K562 (cell line): Measurements from ENCODE around the gene HMX2. TPM values are rescaled to one million over a fixed set of nuclear protein-coding genes. Genes with fewer than 3 reads are reported as not detected.

ENCODE experiments used
- ATAC-seq: fragments of 200-7000 bp; cut with Tn5 transposase; 3 replicates; pipeline ENCODE4 v1.9.1; 2020; ENCODE audit warnings: moderate library complexity
- BruUV-seq: library from RNA; stranded (reverse); fragments of 400-500 nt; replicated peaks from 2 replicates; lab custom pipeline; 2021; lab: Mats Ljungman, UMichigan
- CTCF ChIA-PET: fragments of 300-600 bp; formaldehyde crosslinking; extraction: SDS; loops from one replicate; lab custom pipeline; 2021; ENCODE audit warnings: low intra/inter-chr PET ratio; lab: Yijun Ruan, JAX
- POLR2A ChIA-PET: fragments of 300-600, 350-650 bp; sonication (Branson Sonifier 250); formaldehyde crosslinking; extraction: SDS; loops from one replicate; lab custom pipeline; 2021; ENCODE audit warnings: antibody characterized with exemption, inconsistent platforms; lab: Yijun Ruan, JAX
- DNase-seq, 4 experiments: peaks; one replicate each; pipeline versions ENCODE4 v3.0.0 to v3.0.0-alpha.2; 2011 to 2018; ENCODE audit warnings: low spot score in 3 of 4, mixed read lengths in 3 of 4; ENCODE audit errors: extremely low read depth in 1 of 4
- FAIRE-seq: peaks from 2 replicates; lab custom pipeline; 2011; peaks lifted over from hg19 to GRCh38; lab: Jason Lieb, UNC
- H2AFZ ChIP-seq: 2 replicates; pipeline ENCODE4 v1.6.0; 2011; ENCODE audit warnings: low read depth, low read length, control low read depth, inconsistent platforms
- H3K27ac ChIP-seq: fragments of 200-600 bp; 3 replicates; pipeline ENCODE4 v1.8.0; 2011; ENCODE audit warnings: low read depth, mild to moderate bottlenecking, control low read depth, inconsistent platforms, low read length, moderate library complexity, mixed read lengths; ENCODE audit errors: extremely low read depth
- H3K27me3 ChIP-seq, 2 experiments: fragments of 300-600 bp in 1 of 2; 2 replicates in 1 of 2; 3 replicates in 1 of 2; pipeline versions ENCODE4 v1.6.0 to v1.8.0; 2011; ENCODE audit warnings: inconsistent platforms in 2 of 2, low read length in 2 of 2, mild to moderate bottlenecking in 1 of 2, mixed read lengths in 1 of 2, moderate library complexity in 1 of 2; ENCODE audit not compliant: control insufficient read depth in 2 of 2, insufficient read depth in 2 of 2
- H3K36me3 ChIP-seq: fragments of 300-600 bp; 3 replicates; pipeline ENCODE4 v1.8.0; 2011; ENCODE audit warnings: mild to moderate bottlenecking, low read length, inconsistent platforms; ENCODE audit not compliant: control insufficient read depth, insufficient read depth
- H3K4me1 ChIP-seq, 2 experiments: fragments of 200-600 bp in 1 of 2; replicated peaks in 1 of 2; 2 replicates in 1 of 2; 3 replicates in 1 of 2; pipeline versions ENCODE4 v1.5.1 to v1.8.0; 2011; ENCODE audit warnings: inconsistent platforms in 2 of 2, low read length in 2 of 2, mild to moderate bottlenecking in 1 of 2, mixed read lengths in 1 of 2, moderate library complexity in 1 of 2; ENCODE audit not compliant: control insufficient read depth in 2 of 2, insufficient read depth in 2 of 2
- H3K4me2 ChIP-seq: 2 replicates; pipeline ENCODE4 v1.6.1; 2011; ENCODE audit warnings: low read length, control low read depth, inconsistent platforms, mixed read lengths; ENCODE audit not compliant: insufficient read depth
- H3K4me3 ChIP-seq: fragments of 200-600 bp; sonication (generic), shearing (Covaris generic); 2 replicates; pipeline ENCODE4 v1.5.1; 2016; ENCODE audit warnings: control low read depth, inconsistent platforms
- H3K79me2 ChIP-seq: fragments of 200-600 bp; 3 replicates; pipeline ENCODE4 v1.8.0; 2011; ENCODE audit warnings: low read length, inconsistent platforms; ENCODE audit not compliant: control insufficient read depth, insufficient read depth
- H3K9ac ChIP-seq, 2 experiments: 2 replicates each; pipeline versions ENCODE4 v1.6.0 to v1.6.1; 2011; ENCODE audit warnings: low read depth in 2 of 2, low read length in 2 of 2, control low read depth in 1 of 2, inconsistent platforms in 1 of 2, mild to moderate bottlenecking in 1 of 2, mixed read lengths in 1 of 2; ENCODE audit not compliant: insufficient read depth in 1 of 2
- H3K9me1 ChIP-seq: one replicate; pipeline ENCODE4 v1.6.0; 2011; ENCODE audit warnings: inconsistent platforms, mild to moderate bottlenecking, low read length, moderate library complexity; ENCODE audit not compliant: control insufficient read depth, insufficient read depth
- H3K9me3 ChIP-seq: replicated peaks from 2 replicates; pipeline ENCODE4 v1.5.1; 2011; ENCODE audit warnings: low read depth, low read length, inconsistent platforms; ENCODE audit not compliant: control insufficient read depth, insufficient read depth
- H4K20me1 ChIP-seq: replicated peaks from 2 replicates; pipeline ENCODE4 v1.6.1; 2011; ENCODE audit warnings: low read length, inconsistent platforms, mixed read lengths; ENCODE audit not compliant: control insufficient read depth, insufficient read depth
- CREB3L1 ChIP-seq: fragments of 450-650 bp; IDR thresholded peaks from 2 replicates; pipeline ENCODE4 v1.6.1; 2014; ENCODE audit warnings: low read depth, mild to moderate bottlenecking, moderate library complexity, borderline replicate concordance
- CTCF ChIP-seq, 3 experiments: IDR thresholded peaks in 2 of 3; conservative IDR thresholded peaks in 1 of 3; 2 replicates each; pipeline ENCODE4 v1.5.1; 2011 to 2012; ENCODE audit warnings: low read length in 3 of 3, mild to moderate bottlenecking in 3 of 3, control low read depth in 2 of 3, improper control_type of control experiment in 1 of 3, inconsistent platforms in 1 of 3, low read depth in 1 of 3, mixed read lengths in 1 of 3, moderate library complexity in 1 of 3; ENCODE audit not compliant: insufficient read depth in 2 of 3
- TEAD2 ChIP-seq: fragments of 450-650 bp; IDR thresholded peaks from 2 replicates; pipeline ENCODE4 v1.6.1; 2016; ENCODE audit warnings: missing genetic modification characterization, control low read depth, missing compliant biosample characterization
- ZFP1 ChIP-seq: fragments of 450-650 bp; formaldehyde crosslinking; IDR thresholded peaks from 2 replicates; pipeline ENCODE4 v1.4.0; 2020; ENCODE audit warnings: mild to moderate bottlenecking, mixed read lengths
- ZNF3 ChIP-seq: fragments of 250-450 bp; sonication (Bioruptor Pico); IDR thresholded peaks from 2 replicates; pipeline ENCODE4 v1.5.0; 2021; ENCODE audit warnings: mild to moderate bottlenecking, moderate library complexity
- WGBS: fragments of 100-300 bp; shearing (Covaris generic); methylation state at CpG from one replicate; pipeline ENCODE4 v1.1.6; 2016; ENCODE audit warnings: low coverage, mixed read lengths; ENCODE audit not compliant: insufficient coverage; ENCODE audit errors: missing lambda C conversion rate; 5-methylcytosine and 5-hydroxymethylcytosine counted together
- in situ Hi-C: fragments of 300-500 bp; cut with MboI; formaldehyde crosslinking; loops from 4 replicates; pipeline ENCODE4 v1.15.0; 2018; ENCODE audit warnings: inconsistent platforms, mixed read lengths
- intact Hi-C: fragments of 100-400 bp; cut with micrococcal nuclease; formaldehyde crosslinking; loops from 2 replicates; pipeline ENCODE4 v1.14.2; 2022
- polyA plus RNA-seq, 8 experiments: library from polyadenylated mRNA; depleted of rRNA in 4 of 8; stranded (reverse) in 5 of 8; unstranded in 3 of 8; fragments of >200 nt; fragmentation: Nextera tagmentation in 2 of 8; fragmentation: Illumina TruSeq in 1 of 8; extraction: Ambion mirVana in 2 of 8; extraction: Trizol in 1 of 8; gene quantifications; 2 replicates each; pipeline versions ENCODE4 v1.2.1 to v1.2.3, GENCODE V29; 2011 to 2014; ENCODE audit warnings: inconsistent platforms in 1 of 8, missing spikeins in 1 of 8
- total RNA-seq, 7 experiments: library from RNA; depleted of rRNA in 6 of 7; stranded (reverse); fragments of >200 nt in 6 of 7; fragmentation: Illumina TruSeq in 2 of 7; extraction: Trizol in 2 of 7; gene quantifications; 2 replicates each; pipeline versions ENCODE4 v1.2.1 to v1.2.3, GENCODE V29; 2011 to 2021; ENCODE audit warnings: low replicate concordance in 1 of 7

HMX2 gene
- total and polyA plus RNA-seq, 9 of the 15 experiments (the other 6 are each of a cell fraction or from before 2014, with no cell fraction given), result 0.07 to 0.58 (median 0.09) TPM; not detected in 2

DNA sequence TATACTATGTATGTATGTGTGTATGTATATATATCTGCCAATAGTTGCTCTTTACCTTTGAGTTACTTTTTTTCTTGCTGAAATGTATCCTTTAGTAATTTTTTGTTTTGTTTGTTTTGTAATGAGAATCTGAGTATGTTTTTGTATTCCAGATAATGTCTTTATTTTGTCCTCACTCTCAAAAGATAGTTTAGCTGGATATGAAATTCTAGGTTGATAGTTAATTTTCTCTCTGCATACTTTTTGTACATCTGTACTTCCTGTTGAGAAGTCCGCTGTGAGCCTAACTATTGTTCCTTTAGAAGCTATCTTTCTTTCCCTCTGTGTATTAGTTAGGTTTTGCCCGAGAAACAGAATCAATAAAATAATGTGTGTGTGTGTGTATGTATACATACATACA lies 35.8 kb downstream of the HMX2 start:
- H3K79me2 ChIP-seq, result no peaks in the 10 kb centered on the region
- H2AFZ ChIP-seq, result no peak overlapping the region
- H3K9ac ChIP-seq, result no peak overlapping the region
- TF ChIP-seq CREB3L1 (no peak), ZFP1 (CRISPR knock-in tag) (peak; percentile 74)
- TF ChIP-seq, all 486 proteins: peak for 1
- in situ Hi-C loops (no loop called here), intact Hi-C loops (no loop called here)
- no peaks in the 10 kb centered on the region for H3K27me3 ChIP-seq
- no peaks in the 10 kb centered on the region; the same call in 1 of the 2 replicates for H3K9me3 ChIP-seq
- ChIA-PET POLR2A (interaction anchor here (1.3 kb wide), 2 partner anchors 8 to 30 kb away, joined by 3 to 4 read pairs; no protein-coding TSS in a partner anchor), CTCF (no interaction called here)
- no peaks in the 10 kb centered on the region for H4K20me1 ChIP-seq
- no peak overlapping the region for H3K4me2 ChIP-seq
- H3K4me1 ChIP-seq, result no peaks in the 10 kb centered on the region
- FAIRE-seq, result no peak
- BruUV-seq, result no TSS peak
- no peaks in the 10 kb centered on the region for H3K36me3 ChIP-seq
- ATAC-seq, result no peak
- DNase-seq, result no peak
- no peak overlapping the region for H3K27ac ChIP-seq
- 32% methylated on average over 2 of the region's 2 CpGs for WGBS
- no peak overlapping the region for H3K4me3 ChIP-seq
- H3K9me1 ChIP-seq, result no peaks in the 10 kb centered on the region

DNA sequence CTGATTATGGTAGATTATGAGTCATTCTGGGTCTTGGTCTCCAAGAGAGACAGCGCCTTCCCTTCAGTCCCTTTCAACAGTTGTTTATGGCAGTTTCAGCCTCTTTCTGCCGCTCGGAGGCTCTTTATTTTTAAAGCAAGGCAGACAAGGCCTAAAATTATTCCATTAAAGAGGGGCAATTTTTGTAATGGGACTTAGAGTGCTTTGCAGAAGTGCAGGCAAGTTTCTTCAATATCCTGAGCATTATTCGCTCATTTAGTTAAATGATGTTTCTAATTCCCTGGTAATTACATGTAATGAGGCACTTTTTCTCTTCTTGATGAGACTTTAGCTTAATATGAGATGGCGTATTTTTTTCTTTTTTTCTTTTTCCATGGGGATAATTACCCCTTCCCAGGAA lies 39.8 kb downstream of the HMX2 start:
- Histone ChIP-seq H3K4me3 (no peak overlapping the region), H4K20me1 (no peaks in the 10 kb centered on the region), H2AFZ (no peak overlapping the region), H3K36me3 (no peaks in the 10 kb centered on the region), H3K9me3 (no peaks in the 10 kb centered on the region; the same call in 1 of the 2 replicates), H3K27ac (no peak overlapping the region), H3K4me2 (no peak overlapping the region), H3K9ac (no peak overlapping the region), H3K79me2 (no peaks in the 10 kb centered on the region), H3K9me1 (no peaks in the 10 kb centered on the region), H3K27me3 (no peaks in the 10 kb centered on the region), H3K4me1 (no peaks in the 10 kb centered on the region; a peak in 1 of 5 replicates)
- no peak for DNase-seq
- no peak for FAIRE-seq
- ATAC-seq, result no peak
- no TSS peak for BruUV-seq
- ChIA-PET CTCF (no interaction called here), POLR2A (no interaction called here)
- WGBS, result 47% methylated on average over 5 of the region's 5 CpGs
- in situ Hi-C loops, result no loop called here
- intact Hi-C loops, result no loop called here
- TF ChIP-seq ZNF3 (CRISPR knock-in tag) (no peak), TEAD2 (tag) (no peak), CTCF (IDR thresholded peaks at IDR 0.05 in 2 of 3, conservative IDR thresholded peaks at IDR 0.05 in 1 of 3; ENCODE audit: insufficient read depth in 2 of 3, low read depth in 1 of 3, low read length in 3 of 3) (no peak)
